Ovary (tissue), 3 donors: ENCODE results near the gene CPT1B.

Experiments
- CTCF ChIP-seq, 3 donors: fragments of 450-650 bp in 2 of 3; fragments of 200-600 bp in 1 of 3; IDR thresholded peaks; one replicate each; pipeline versions ENCODE4 v1.5.1 to v1.8.0; 2016 to 2022; ENCODE audit warnings: antibody characterized with exemption in 3 of 3, mild to moderate bottlenecking in 1 of 3
- EP300 ChIP-seq: sonication (generic); formaldehyde crosslinking; IDR thresholded peaks from one replicate; pipeline ENCODE4 v1.6.1; 2017; ENCODE audit warnings: antibody characterized with exemption
- donor health status: DM: no; HTN: no; CAD: no.

GRCh38 chr22:50528682-50529415 is 49.4 kb downstream of the CPT1B start:
- no peak for TF ChIP-seq EP300
- no peak for TF ChIP-seq CTCF (IDR thresholded peaks at IDR 0.05)
